ENCODE measurements around the gene DCDC2C. TPM values are rescaled to one million over a fixed set of nuclear protein-coding genes. Genes with fewer than 3 reads are reported as not detected.

The DCDC2C gene
- total and polyA plus RNA-seq, 2 donors (not counting 3 experiments of a cell fraction or from before 2014, with no cell fraction given) = not detected

DNA sequence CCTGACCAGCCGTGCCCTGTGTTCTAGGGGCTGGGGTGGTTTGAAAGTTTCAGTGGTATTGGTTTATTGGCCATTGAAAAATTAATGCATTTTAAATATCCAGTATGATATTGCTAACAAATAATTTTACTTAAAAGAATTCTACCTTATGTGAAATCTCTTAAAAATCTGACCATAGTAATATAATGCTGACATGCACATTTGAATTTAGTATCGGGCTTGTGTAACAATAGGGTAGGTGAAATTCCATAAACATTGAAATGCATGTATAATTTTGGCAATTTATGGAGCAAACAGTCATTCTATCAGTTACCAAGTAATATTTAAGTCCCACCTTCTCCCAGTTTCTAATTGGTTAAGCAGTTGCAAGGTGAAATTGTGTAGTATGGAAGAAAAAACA lies 170.5 kb downstream of the DCDC2C start:
- Histone ChIP-seq H4K20me1 (replicated peaks; ENCODE audit: control insufficient read depth, extremely low read depth, insufficient read depth, low read length) (no peaks in the 10 kb centered on the region), H3K4me3 (replicated peaks in 1 of 3; ENCODE audit: insufficient read depth in 1 of 3, low read depth in 1 of 3, low read length in 3 of 3) (no peak overlapping the region), H3K9me3 (replicated peaks; ENCODE audit: control insufficient read depth, insufficient read depth, low read length) (no peaks in the 10 kb centered on the region), H3K9ac (replicated peaks; ENCODE audit: extremely low read depth, insufficient read depth, low read length) (no peak overlapping the region), H3K4me2 (ENCODE audit: insufficient read depth, low read length) (no peak overlapping the region), H3K27ac (ENCODE audit: insufficient read depth, low read depth, low read length) (no peak overlapping the region), H3K79me2 (ENCODE audit: control insufficient read depth, insufficient read depth, low read length) (no peaks in the 10 kb centered on the region), H3K27me3 (ENCODE audit: control insufficient read depth in 2 of 2, insufficient read depth in 2 of 2, low read length in 2 of 2) (no peaks in the 10 kb centered on the region), H3K4me1 (ENCODE audit: control insufficient read depth, extremely low read depth, insufficient read depth, low read length) (no peaks in the 10 kb centered on the region), H3K9me1 (replicated peaks; ENCODE audit: control insufficient read depth, extremely low read depth, insufficient read depth, low read length) (no peaks in the 10 kb centered on the region), H3K36me3 (ENCODE audit: control insufficient read depth in 2 of 2, extremely low read depth in 1 of 2, insufficient read depth in 2 of 2, low read length in 2 of 2) (no peaks in the 10 kb centered on the region), H2AFZ (ENCODE audit: low read depth, low read length) (no peak overlapping the region)
- BruUV-seq (replicated peaks) = no TSS peak
- ChIA-PET CTCF (interaction anchor here (1.1 kb wide), 1 partner anchor 86 kb away, joined by 3 read pairs; no protein-coding TSS in a partner anchor), POLR2A (no interaction called here)
- DNase-seq (ENCODE audit: low read depth, low spot score) = no peak
- dilution Hi-C loops (cut with MboI; ENCODE audit: extremely low pct_ligation_motif_present, low sequenced_read_pairs) = no loop called here
- TF ChIP-seq JUN (IDR thresholded peaks at IDR 0.05; ENCODE audit: borderline replicate concordance, insufficient read depth, insufficient read length, low read depth) (no peak), GATA2 (IDR thresholded peaks at IDR 0.05; ENCODE audit: insufficient read depth, insufficient read length, low read depth, low read length) (no peak), EZH2 (IDR thresholded peaks at IDR 0.05; ENCODE audit: borderline replicate concordance, low read depth, low read length, severe bottlenecking) (no peak), POLR2A (IDR thresholded peaks at IDR 0.05; ENCODE audit: low read depth, low read length) (no peak), FOS (IDR thresholded peaks at IDR 0.05; ENCODE audit: borderline replicate concordance, insufficient read depth, low read length) (no peak), POLR2AphosphoS5 (IDR thresholded peaks at IDR 0.05; ENCODE audit: insufficient read depth, low read depth, low read length) (no peak), MYC (IDR thresholded peaks at IDR 0.05; ENCODE audit: low read depth, low read length) (no peak)
- TF ChIP-seq, protein P1, sequence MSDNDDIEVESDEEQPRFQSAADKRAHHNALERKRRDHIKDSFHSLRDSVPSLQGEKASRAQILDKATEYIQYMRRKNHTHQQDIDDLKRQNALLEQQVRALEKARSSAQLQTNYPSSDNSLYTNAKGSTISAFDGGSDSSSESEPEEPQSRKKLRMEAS (IDR thresholded peaks at IDR 0.05; ENCODE audit: insufficient read depth, insufficient read length) = no peak
- TF ChIP-seq, protein P2, sequence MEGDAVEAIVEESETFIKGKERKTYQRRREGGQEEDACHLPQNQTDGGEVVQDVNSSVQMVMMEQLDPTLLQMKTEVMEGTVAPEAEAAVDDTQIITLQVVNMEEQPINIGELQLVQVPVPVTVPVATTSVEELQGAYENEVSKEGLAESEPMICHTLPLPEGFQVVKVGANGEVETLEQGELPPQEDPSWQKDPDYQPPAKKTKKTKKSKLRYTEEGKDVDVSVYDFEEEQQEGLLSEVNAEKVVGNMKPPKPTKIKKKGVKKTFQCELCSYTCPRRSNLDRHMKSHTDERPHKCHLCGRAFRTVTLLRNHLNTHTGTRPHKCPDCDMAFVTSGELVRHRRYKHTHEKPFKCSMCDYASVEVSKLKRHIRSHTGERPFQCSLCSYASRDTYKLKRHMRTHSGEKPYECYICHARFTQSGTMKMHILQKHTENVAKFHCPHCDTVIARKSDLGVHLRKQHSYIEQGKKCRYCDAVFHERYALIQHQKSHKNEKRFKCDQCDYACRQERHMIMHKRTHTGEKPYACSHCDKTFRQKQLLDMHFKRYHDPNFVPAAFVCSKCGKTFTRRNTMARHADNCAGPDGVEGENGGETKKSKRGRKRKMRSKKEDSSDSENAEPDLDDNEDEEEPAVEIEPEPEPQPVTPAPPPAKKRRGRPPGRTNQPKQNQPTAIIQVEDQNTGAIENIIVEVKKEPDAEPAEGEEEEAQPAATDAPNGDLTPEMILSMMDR (IDR thresholded peaks at IDR 0.05; ENCODE audit: extremely low read depth in 1 of 2, insufficient read depth in 1 of 2, low read depth in 1 of 2, low read length in 2 of 2) = no peak
- no peak for FAIRE-seq
- intact Hi-C loops (cut with micrococcal nuclease) = no loop called here
